ENCODE measurements around the gene CNN2.

GRCh38 chr19:1046836-1047695 lies 20.7 kb downstream of the CNN2 start:
- TF ChIP-seq CTCF (IDR thresholded peaks at IDR 0.05; ENCODE audit: borderline replicate concordance, extremely low read depth, low read length, poor library complexity, severe bottlenecking) (no peak), EZH2 (IDR thresholded peaks at IDR 0.05; ENCODE audit: borderline replicate concordance, low read depth, low read length, severe bottlenecking) (no peak)

All from DND-41 (cell line).